HG02642 (cell line): ENCODE measurements around the gene PRR7.
"Not testable (repeated sequence)": the region's sequence is repeated elsewhere in the genome, so short reads cannot be mapped to it uniquely, and the experiment has no call there.

Experiments
- ATAC-seq: cut with Tn5 transposase; IDR thresholded peaks from one replicate; pipeline ENCODE4 v1.9.1; 2021; ENCODE audit warnings: mild to moderate bottlenecking; ENCODE audit not compliant: unreplicated experiment, poor library complexity

Gene PRR7

DNA sequence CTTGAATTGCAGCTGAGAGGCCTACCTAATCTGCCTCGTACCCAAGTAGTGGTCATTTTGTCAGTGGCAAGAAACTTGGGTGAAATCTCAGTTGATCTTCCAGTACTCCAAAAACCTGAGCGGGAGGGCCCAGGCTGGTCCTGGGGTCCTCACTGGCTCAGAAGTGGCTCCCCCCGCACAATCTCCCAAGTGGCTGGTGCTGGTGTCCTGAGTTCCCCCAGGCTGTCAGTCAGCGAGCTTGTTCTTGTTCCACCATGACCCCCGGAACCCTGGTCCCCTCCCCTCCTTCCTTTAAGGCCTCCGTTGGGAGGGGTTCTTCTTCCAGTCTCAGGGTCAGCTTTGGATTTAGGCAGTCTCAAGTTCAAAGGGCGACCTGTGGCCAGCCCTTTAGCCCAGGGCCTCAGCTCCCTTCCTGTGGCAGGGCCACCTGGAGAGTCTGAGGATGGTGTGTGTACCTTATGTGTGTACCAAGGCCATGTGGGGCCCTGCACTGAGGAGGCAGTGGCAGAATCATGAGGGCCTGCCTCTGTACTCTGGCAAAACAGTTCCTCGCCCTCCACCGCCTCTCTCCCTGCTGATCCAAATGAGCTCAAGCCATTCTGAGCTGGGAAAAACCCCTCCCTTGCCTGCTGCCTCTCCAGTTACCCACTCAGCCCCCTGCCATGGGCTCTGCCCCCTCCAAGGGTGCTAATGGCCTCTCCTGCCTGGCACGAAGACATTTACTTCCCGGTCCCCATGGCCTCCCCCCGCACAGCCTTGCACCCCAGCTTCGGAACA, 31.3 kb downstream of the PRR7 start:
- no peak for ATAC-seq

DNA sequence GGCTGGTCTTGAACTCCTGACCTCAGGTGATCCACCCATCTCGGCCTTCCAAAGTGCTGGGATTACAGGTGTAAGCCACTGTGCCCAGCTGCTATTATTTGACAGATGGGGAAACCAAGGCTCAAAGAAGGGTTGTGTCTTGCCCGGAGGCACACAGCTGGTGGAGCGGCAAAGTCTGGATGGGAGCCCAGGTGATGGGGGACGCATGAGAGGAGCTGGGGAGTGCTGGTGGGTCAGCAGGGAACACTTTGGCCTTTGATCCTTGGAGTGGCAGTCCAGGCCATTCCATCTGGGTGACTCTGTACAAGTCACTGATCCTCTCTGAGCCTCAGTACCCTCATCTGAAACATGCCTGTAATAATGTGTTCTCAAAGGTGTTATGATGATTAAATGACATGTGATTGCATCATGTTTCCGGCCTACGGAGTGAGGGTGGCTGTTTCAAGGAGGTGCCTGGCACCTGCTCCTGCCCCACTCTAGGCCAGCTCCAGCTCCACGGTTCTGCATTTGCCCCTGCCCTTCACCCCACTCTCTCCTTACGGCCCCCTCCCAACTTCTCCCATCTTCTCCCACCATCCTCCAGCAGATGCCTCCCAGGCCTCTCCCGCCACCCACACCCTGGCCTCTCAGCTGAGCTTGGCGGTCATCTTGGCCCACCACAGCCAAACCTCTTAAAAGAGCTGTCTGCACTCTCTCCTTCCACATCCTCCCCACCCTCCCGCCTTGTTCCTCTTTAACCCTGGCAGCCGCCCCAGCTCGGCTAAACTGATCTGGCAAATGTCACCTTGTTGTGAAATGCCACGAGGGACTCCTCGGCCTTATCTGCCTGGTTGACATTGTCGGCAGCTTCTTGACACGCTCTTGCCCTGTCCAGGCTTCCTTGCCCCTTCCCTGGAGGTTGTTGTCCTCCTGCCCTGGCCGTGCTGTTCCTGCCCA, 32.4 kb downstream of the PRR7 start:
- no peak for ATAC-seq

DNA sequence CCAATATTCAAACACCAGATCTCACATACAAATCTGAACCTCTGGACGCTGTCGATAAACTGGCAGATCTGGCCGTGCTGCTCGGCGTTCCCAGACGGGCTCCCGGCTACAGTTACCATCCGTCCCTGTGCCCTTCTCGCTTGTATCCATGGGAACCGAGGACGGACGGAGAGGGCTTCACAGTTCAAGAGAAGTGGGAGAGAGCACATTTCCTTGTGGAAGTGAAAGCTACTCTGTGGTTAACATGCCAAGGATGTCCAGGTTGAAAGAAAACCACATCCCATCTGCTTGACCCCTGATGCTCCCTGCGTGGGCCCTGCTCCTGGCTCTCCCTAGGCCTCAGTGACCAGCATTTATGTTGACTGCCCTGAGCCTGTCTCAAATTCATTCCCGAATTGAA, 33.2 kb downstream of the PRR7 start:
- ATAC-seq, result no peak

DNA sequence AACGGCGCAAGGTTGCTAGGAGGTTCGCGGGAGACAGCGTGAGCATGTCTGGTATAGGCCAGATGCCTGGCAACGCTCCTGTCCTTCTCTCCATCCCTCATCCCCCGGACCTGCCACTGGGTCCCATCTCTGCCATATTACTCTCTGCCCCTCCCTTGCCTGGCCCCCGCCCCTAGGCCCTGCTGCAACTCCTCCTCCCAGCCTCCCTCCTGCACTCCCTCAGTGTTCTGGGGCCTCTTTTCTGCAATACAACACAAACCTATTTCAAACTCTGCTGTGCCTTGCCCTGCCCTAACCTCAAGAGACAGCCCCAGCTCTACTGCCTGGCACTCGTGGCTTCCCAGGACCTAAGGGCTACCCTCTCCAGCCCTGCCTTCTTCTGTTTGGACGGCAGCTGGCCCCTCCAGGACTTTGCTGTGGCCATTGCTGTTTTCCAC, 35.8 kb downstream of the PRR7 start:
- ATAC-seq, result no peak

DNA sequence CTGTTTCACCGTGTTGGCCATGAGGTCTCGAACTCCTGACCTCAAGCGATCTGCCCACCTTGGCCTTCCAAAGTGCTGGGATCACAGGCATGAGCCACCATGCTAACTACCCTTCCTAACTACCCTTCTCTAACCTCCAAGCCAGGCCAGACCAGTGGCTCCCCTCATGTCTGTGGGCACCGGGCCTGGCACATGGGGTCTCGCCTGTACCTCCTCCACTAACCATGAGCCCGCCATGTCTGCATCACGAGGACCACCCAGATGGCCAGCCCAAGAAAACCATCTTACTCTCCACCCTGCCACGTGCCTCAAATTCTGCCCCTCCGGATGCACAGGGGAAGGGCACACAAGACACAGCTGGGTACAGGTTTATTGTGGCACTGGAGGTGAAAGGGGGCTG, 36.4 kb downstream of the PRR7 start:
- no peak for ATAC-seq

DNA sequence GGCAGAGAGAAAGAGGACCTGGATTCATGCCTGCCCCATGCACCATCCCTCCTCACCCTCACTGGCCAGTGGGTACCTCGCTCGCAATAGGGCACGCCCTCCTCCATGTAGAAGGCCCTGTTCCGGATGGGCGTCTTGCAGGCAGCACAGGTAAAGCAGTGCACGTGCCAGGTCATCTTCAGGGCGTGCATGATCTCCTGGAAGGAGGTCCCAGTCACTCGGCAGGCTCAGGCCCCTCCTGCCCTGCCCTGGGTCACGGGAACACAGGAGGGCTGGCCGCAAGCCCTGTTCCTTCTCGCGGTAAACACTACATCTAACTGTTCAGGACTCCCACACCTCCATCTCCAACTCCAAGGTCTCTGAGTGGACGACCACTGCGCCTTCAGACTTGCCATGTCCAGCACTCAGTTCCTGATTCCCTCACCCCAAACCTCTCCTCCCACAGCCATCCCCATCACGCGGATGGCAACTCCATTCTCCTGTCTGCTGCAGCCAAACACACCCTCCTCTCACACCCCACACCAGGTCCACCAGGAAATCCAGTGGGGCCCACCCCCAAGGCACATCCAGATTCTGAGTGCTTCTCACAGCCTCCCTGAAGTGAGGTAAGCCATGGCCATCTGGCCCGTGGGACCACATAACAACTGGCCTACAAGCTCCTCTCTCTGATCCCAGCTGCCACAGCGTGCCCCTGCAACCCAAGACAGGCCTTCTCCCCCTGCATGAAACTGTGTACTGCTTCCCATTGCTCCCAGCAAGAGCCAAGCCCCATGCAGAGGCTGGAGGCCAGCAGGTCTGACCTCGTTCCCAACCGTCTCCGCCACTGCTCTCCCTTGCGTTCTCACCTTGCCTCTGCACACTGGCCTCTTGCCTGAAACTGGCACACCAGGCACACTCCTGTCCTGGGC, 37.6 kb downstream of the PRR7 start:
- no peak for ATAC-seq

DNA sequence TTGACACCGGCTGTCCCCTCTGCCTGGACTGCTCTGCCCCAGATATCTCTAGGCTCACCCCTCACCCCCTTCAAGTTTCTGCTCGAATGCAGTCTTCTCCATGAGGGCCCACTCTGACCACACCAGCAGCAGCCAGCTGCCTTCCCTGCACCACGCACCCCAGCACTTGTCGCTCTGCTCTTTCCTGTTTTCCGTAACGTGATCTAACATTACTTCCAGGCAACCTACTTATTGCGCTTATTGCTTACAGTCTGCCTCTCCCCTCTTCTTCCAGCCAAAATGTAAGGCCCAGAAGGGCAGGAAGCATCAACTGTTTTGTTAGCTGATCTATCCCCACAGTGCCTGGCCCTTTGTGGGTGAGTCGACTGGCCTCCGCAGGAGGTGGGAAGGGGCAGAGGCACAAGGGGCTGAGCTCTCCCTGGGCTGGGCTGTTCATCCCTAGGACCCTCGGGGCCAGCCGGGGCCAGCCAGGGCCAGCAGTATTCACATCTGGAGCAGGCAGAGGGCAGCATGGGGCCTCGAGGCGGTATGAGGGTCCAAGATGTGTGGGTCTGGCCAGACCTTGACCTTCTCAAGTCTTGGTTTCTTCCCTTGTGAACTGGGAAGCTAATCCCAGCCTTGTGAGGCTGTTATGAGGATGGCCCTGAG, 38.4 kb downstream of the PRR7 start:
- no peak for ATAC-seq

DNA sequence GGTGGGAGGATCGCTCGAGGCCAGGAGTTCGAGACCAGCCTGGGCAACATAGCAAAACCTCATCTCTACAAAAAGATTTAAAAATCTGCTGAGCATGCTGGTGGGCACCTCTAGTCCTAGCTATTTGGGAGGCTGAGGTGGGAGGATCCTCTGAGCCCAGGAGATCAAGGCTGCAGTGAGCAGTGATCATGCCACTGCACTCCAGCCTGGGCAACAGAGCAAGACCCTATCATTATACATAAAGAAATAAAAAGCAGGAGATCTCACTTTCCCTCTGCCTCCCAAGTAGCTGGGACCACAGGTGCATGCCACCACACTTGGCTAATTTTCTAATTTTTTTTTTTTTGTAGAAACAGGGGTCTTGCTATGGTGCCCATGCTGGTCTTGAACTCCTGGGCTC, 39.1 kb downstream of the PRR7 start:
- ATAC-seq, result not testable (repeated sequence)

DNA sequence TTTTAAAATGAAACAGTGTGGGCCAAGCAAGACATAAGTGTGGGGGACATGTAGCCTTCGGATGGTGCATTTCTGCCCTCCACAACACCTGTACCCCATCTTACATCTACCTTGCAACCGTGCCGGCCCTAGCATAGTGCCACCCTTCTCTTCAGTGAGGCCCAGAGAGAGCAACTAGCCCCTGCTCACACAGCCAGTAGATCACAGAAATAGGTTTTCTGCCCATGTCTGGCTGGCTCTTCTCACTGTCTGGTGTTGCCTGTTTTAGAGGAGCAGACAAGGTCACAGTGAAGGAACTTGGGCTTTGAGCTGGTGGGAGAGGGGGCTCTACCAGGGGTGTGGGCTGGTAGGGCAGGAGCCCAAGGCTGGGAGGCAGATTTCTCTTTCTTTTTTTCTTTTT, 39.6 kb downstream of the PRR7 start:
- no peak for ATAC-seq

DNA sequence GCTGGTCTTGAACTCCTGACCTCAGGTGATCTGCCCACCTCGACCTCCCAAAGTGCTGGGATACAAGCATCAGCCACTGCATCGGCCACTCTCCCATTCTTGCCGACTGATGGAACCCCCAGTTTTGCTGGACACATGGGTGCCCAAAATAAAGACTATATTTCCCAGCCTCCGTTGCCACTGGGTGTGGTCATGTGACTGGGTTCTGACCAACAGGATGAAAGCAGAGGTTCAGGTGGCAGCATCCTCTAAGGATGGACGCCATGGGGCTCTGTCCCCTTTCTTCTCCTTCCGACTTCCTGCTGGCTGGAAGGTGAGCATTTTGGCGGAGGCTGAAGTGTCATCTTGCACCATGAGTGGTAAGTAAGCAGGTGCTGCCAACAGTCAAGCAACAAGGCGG, 40.5 kb downstream of the PRR7 start:
- ATAC-seq, result no peak

DNA sequence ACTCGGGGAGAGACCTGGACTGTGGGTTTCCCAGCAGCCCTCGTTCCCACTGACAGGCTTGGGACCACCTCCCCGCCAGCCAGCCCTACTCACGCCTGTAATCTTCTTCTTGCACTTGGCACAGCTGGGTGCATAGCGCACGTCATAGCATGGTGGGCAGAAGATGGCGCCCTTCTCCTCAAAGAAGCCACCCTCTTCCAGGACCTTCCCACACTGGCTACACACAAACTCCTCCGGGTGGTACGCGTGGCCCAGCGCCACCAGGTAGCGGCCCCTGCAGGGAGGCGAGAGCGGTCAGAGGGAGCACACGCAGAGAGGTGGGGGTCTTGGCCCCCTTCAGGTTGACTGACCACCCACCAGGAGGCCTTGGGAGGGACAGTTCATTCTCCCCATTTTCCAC, 41.4 kb downstream of the PRR7 start:
- ATAC-seq, result no peak

DNA sequence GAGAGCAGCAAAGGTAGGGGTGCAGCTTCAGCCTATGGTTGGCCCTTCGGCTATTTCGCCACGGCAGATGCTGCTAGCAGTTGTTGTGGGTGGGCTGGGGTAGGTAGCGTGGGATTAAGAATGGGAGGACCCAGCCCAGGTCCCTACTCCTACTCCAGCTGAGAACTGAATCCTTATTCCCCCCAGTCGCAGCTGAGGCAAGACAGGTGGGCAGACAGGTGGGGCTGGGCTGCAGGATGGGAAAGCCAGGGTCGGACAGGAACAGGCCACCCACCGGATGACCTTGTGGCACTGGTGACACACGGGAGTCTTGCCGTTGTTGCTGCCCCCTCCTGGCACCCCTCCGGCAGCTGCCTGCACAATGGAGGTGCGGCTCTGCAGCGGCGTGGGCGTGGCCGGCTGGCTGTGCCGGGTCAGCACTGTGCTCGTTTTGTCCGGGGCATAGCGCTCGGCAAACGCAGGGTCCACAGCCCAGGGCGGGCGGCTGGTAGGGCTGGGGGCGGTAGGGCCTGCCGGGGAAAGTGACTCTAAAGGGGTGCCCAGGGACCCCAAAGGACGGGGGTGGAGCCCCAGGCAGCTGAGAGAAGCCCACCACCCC, 42.6 kb downstream of the PRR7 start:
- no peak for ATAC-seq

DNA sequence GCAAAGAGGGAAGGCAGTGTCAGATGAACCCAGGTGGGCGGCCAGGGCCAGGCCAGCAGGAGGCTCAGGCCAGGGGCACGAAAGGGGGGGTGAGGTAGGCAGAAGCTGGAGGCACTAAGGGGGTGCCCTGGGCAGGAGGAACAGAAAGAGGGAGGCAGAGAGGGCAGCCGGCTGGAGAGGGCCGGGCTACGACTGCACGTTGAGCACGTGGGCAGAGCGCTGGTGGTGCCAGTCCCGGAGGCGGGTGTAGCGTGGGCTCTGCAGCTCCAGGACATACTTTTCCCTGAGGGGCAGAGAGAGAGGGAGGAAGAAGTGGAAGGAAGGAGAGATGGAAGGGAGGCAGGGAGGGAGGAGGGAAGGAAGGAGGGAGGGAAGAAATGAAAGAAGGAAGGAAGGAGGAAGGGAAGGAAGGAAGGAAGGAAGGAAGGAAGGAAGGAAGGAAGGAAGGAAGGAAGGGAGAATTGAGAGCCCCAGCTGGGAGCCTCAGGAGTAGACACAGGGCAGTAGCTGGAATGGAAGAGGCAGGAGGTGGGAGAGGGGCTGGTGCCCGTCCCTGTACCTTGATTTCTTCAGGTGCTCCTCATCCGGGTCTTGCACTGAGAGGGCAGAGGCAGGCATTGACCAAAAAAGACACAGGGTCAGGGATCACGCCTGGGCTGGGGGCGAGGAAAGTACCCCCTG, 43.8 kb downstream of the PRR7 start:
- no peak for ATAC-seq

DNA sequence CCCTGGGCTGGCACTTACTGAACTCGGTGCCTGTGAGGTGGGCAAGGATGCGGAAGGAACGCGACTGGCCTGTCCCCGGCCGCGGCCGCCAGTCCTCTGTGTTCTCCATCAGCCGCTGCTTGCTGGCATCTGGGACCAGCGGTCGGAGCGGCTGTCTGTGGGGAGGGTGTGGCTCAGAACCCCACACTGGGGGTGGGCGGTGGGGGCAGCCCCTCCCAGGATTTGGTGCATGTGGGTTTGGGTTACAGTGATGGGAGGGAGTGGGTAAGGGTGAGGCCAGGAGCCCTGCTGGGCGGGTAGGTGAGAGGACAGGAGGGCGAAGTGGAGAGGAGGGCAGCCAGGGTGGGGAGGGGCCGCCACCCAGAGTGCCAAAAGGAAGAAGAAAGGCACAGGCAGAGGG, 44.4 kb downstream of the PRR7 start:
- no peak for ATAC-seq

DNA sequence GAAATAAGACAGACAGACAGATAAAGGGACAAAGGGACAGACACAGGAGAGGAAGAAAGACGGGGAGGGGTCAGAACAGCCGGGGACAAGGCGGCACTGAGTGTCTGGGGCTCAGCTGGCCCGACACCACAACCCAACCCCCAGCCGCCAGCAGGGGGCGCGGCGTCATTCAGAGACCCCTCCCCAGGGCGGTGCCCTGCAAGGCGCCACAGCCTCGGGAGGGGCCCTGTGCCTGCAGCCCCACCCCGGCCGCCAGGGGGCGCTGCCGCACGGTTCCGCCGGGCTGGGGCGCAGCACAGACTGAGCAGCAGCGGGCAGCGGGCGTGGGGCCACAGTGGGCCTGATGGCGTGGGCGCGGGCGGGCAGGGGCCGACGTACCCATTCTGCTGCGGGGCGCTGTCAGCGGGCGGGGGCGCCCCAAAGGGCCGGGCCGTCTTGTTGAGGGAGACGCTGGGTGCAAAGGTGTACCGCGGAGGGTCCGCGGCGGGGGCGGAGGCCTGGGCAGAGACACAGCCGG, 44.9 kb downstream of the PRR7 start:
- ATAC-seq, result no peak

DNA sequence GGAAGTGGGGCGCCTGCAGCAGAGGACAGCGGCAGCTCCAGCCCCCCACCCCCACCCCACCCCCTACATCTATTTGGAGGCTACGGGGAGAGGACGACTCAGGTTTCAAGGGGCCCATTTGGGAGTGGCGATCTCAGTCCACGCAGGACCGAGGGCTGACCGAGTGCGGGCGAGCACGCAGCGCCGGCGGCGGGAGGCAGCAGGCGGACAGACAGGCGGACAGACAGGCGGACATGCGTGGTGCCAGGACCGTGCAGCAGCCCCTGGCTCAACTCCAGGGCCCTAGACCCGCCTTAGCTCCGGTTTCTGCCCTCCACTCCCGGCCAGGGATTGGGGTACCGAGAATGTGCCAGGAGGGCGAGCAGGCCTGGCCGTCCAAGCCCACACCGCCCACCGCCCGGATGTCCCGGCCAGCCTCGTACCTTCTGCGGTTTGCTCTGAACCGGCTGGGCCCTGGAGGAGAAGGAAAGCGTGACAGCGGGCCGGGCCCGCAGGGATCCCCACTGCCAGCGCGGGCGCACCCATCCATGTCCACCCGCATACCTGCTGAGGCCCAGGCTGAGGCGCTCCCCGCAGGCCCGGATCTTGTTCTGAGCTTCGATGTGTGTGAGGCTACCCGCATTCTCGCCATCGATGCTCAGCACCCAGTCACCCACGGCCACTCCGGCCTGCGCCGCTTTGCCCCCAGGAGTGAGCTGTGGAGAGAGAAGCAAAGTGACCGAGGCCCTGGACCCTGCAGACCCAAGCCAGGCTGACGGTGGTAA, 45.6 kb downstream of the PRR7 start:
- no peak for ATAC-seq

DNA sequence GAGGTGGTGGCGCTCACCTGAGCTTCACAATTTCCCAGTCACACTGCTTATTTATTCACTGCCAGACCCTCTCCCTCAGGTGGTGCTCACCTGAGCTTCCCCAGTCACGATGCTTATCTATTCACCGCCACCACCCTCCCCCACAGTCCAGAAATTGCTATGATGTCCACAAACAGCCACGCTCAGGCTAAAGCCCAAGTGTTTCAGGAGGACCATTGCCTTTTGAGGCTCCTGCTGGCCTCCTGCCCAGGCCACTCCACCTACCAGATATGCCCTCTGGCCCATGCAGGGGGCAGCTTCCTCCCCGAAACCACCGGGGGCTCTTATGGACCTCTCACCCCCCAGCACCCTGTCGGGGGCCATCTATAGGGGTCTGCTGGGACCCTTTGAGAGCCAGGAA, 46.2 kb downstream of the PRR7 start:
- ATAC-seq, result no peak

DNA sequence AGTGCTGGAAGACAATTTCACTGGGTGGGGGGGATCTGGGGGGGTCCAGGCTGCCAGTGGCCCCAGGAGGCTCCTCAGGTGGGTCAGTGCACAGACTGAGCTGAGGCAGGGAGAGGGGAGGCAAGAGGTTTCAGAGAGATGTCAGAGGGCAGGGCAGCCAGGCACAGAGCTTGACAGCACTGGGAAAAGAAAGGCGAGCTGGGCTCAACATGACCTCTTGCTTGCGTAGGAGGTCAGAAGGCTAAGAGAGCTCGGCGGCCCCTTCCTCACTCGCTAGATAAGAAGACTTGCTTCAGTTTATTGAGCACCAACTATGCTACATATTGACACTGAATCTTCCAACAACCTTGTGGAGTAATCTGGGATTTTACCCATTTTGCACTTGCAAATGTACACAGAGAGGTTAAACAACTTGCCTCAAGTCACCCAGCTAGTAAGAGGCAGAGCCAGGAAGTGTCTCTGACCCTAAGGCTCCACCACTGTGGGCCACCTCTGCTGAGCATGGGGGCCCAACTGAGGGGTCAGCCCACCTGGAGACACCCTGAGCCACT, 47.3 kb downstream of the PRR7 start:
- no peak for ATAC-seq
